Dermis microvascular lymphatic vessel endothelial cell (primary cell): ENCODE data around the gene GBX1. TPM values are rescaled to one million over a fixed set of nuclear protein-coding genes. Genes with fewer than 3 reads are reported as not detected.

Experiments
- DNase-seq, 2 donors: peaks; one replicate each; pipeline versions ENCODE4 v3.0.0 to v3.0.0-alpha.2; 2010; ENCODE audit warnings: low read depth in 2 of 2
- total RNA-seq: library from RNA; depleted of rRNA; stranded (reverse); fragments of >200 nt; gene quantifications from 2 replicates; pipeline ENCODE4 v1.2.1, GENCODE V29; 2014

The GBX1 gene
- total RNA-seq, 1 donor from 2014 or later, result not detected

- DNase-seq, result no peak
Observed at GRCh38 chr7:151139791-151140190, 27.7 kb downstream of the GBX1 start.

- DNase-seq, result no peak
Observed at GRCh38 chr7:151139071-151139790, 28.3 kb downstream of the GBX1 start.

DNA sequence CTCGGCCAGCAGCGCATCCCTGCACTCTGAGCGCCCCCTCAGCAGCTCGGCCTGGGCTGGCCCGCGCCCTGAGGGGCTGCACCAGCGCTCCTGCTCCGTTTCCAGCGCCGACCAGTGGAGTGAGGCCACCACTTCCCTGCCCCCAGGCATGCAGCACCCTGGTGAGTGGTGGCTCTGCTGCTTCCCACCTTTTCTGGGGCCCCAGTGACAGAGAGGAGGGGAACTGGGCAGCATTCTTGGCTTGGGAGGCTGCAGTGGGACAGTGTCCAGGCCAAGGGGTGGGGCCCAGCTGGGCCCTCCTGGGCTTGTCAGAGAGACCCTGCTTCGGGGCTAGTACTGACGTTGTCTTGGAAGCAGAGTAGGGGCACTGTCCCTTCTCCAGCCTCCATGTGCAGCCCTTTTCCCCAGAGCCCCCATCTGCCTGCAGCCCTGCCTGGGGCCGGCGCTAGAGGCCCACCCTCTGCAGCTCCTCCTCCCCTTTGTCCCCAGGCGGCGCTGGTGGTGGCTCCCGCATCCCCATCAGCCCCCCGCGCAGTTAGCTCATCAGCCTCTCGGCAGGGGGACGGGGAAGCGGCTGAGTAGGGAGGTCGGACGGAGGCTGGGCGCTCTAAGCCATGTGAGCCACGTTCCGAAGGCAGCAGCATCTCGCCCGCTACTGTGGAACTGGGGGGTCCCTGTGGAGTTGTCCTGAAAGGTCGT is 29.2 kb downstream of the GBX1 start:
- DNase-seq, result no peak

DNA sequence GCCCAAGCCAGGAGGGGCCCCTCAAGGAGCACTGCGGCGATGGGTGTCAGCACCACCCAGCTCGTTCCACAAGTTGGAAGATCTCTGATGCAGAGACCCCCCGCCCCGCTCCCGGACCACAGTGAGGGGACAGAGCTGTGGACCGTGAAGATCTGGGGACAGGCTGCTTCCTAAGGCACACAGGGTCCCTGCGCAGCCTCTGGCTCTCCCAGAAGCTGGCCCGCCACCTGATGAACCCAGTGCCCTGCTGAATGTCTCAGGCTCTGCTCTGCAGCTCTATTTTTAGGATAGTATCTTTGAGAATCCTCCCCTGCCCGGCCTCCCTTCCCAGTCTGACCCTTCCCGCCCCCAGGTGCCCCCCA is 29.7 kb downstream of the GBX1 start:
- no peak for DNase-seq

DNA sequence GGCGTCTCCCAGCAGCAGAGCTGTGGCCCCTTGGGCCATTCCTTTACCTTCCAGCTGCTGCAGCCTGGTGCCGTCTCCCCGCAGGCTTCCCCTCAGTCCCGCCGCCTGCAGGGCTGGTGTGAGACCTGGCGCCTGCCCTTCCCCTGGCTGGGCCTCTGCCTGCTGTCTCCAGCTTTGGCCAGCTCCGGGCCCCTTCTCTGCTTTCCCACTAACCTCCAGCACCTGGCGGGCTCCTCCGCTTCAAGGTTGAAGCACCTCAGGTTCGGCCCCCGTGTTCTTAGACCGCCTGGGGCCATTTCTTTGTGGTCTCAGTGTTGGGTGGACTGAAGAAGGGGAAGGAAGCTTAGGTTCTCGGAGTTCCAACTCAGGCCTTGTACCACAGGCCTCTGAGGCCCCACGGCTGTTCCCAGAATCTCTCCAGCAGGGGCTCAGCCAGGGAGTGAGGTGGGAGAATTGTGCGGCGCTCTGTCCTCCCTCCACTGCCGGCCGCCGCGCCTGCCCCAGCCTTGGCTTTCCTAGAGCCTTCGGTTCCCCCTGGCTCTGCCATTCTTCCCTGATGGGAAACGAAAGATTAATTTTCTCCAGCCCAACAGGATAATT is 30.3 kb downstream of the GBX1 start:
- no peak for DNase-seq

DNA sequence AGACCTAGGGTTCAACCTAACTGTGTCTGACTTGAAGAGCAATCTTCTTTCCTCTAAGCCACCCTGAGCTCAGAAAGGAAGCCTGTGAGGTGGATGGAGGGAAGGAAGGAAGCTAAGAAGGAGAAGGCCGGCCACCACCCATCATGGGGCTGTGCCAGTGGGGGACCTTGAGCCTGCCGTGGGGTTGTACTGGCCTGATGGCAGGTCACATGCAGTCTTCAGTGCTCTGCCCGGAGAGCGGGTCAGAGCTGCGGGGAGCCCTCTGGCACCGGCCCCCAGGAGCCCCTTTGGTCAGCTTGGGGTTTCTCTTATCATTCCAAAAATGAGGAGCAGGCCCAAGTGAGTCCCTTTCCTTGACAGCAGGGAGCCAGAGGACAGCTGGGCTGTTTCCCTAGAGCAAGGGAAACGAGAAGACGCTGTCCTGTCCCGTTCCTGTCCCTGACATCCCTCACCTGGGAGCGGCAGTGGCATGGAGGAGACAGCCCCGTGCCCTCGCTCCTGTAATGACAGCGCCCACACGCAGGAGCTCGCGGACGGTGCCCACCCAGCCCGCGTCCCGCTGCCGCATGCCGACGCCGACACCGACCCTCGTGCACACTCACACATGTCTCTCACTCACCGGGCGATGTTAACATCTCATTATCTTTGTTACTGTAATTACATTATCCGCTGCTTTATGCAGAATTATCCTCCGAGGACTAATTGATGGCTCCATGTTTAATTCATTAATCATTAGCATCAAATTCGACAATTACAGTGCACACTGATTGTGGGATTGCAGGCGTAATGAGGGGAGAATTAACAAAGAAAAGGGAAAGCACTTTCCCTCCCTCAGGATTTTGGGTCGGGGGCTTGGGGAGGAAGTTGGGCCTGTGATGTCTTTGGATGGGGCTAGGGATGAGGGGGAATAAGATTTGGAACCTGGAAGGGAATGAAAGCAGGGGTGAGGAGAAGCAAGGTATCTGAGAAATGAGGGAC is 31.3 kb downstream of the GBX1 start:
- no peak for DNase-seq

DNA sequence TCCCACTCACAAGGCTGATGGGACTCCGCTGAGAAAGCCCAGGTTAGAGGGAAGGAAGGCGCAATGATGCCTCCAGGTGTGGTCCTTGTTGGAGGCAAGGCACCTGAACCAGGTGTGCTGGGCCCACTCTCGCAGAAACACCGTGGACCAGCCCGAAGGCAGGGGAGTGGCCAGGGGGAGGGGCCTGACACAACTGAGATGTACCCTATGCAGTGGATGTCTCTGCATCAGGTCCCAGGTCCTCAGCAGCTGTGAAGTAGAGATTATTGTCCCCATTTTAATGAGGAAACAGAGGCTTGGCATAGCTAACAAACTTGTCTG is 32.0 kb downstream of the GBX1 start:
- no peak for DNase-seq

GRCh38 chr7:151134743-151135524 is 32.6 kb downstream of the GBX1 start:
- no peak for DNase-seq

DNA sequence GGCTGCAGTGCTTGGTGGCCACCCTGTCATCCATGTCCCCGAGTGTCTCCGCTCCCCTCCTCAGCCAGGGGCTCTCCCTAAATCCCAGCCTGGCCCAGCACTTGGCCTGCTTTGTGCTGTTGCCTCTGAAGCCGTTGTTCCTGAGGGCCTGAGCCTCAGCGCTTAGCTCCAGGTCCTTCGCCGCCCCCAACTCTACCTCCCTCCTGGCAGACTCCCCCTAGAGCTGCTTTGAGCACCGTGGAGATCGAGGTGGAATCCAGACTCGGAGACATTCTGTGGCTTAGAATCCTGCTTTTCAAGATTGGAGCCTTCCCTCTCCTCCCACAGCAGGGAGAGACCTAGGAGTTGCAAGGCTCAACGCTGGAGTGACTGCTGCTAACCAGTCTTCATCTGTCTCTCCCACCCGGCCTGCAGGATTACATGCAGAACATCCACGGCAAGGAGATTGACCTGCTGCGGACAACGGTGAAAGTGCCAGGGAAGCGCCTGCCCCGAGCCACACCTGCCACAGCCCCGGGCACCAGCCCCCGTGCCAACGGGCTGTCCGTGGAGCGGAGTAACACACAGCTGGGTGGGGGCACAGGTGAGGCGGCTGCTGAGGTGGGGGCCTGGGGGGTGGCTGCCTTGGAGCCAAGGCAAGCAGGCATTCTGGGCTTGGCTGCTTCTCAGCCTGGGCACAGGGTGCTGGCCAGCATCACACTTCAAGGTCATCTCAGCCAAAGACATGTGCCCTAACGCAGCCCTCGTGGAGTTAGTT is 33.3 kb downstream of the GBX1 start:
- no peak for DNase-seq

- DNase-seq, result no peak
Observed at GRCh38 chr7:151133266-151133985, 34.1 kb downstream of the GBX1 start.

DNA sequence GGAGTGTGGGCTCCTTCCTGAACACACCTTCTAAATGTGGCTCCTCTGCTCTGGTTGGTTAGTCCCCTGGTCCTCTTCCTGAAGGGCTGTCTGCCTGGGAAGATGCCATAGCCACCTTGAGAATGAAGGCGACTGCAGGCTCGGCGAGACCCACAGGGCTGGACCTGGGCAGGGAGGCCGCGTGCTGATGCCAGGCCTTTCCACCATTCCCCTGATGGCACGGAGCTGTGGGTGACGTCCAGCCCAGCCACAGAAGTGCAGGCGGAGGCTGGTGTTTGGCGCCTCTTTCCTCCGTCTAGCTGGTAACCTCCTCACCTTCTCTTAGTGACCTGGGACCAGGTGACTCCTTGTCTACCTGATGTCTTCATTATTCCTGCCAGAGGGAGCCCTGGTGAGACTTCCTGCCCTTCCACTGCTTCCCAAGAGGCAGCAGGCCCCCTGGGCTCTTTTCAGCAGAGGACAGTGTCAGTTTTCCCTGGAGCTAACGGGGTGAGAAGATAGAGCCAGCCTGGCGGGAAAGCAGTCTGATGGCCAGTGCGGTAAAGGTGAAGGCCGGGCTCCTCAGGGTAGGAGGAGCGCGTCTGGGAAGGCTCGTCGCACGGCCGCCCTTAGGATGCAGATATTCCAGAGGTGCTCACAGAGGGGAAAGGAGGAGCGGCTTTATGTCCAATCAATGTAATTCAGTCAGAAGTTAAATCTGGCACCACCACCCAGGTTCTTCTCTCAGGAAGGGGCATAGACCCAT is 34.9 kb downstream of the GBX1 start:
- no peak for DNase-seq

- DNase-seq, result no peak
Observed at GRCh38 chr7:151131592-151132293, 35.8 kb downstream of the GBX1 start.

- no peak for DNase-seq
Observed at GRCh38 chr7:151131224-151131591, 36.3 kb downstream of the GBX1 start.

DNA sequence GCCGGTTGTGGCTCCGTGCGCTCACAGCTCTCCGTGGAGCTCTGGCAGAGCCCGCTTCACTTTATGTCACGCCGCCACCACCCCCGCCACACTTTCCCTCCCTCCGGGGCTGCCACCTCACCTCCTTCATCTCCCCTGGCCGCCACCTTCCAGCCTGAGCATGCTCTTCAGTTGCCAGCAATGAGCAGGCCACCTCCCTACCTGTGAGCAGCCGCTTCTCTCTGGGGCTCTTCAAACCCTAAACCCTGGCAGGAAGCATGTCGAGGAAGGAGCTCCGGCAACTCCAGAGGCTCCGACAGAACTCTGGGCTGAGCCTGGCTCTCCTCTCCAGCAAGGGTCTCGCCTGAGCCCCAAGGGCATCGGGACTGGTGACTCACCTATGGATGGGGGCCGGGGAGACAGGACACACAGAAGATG is 36.7 kb downstream of the GBX1 start:
- DNase-seq, result no peak

- DNase-seq, result no peak
Observed at GRCh38 chr7:151129960-151130591, 37.4 kb downstream of the GBX1 start.

- DNase-seq, result no peak
Observed at GRCh38 chr7:151129117-151129959, 38.2 kb downstream of the GBX1 start.

DNA sequence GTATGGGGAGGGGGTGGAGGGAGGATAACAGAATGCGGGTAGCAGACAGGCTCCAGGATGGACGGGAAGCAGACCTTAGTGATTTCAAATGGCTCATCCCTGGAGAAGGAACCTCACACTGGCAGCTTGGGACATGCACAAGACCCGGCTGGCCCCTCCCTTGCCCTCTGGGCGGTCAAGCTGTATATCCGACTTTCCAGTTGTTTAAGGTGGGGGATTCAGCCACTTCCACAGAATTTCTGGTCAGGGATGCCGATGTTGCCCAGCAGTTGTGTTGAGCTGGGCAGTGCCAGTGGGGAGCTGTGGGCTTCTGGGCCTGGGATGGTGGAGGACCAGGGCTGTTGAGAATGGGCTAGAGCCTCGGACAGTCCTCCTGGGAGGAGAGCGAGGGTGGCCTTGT is 38.8 kb downstream of the GBX1 start:
- DNase-seq, result no peak
